Tibial artery (tissue), 4 donors: ENCODE measurements around the gene TUBB4B.

Experiments used
- DNase-seq, 2 donors: peaks; one replicate each; pipeline ENCODE4 v3.0.0-alpha.2; 2019
- H3K27ac ChIP-seq, 2 donors: fragments of 200-600 bp; sonication (generic) in 1 of 2; 1 replicate in 1 of 2; 2 replicates in 1 of 2; pipeline ENCODE4 v1.5.1; 2018 to 2019; ENCODE audit warnings: mild to moderate bottlenecking in 1 of 2
- H3K27me3 ChIP-seq, 2 donors: fragments of 200-600 bp; sonication (generic) in 1 of 2; one replicate each; pipeline versions ENCODE4 v1.5.1 to v1.6.0; 2016 to 2019
- H3K36me3 ChIP-seq, 3 donors: fragments of 200-600 bp; sonication (generic) in 2 of 3; one replicate each; pipeline ENCODE4 v1.5.1; 2016 to 2019; ENCODE audit warnings: mild to moderate bottlenecking in 2 of 3
- H3K4me1 ChIP-seq, 4 donors: fragments of 200-600 bp; sonication (generic) in 2 of 4; 1 replicate in 3 of 4; 2 replicates in 1 of 4; pipeline ENCODE4 v1.5.1; 2016 to 2019
- H3K4me3 ChIP-seq, 2 donors: fragments of 200-600 bp; sonication (generic) in 1 of 2; 1 replicate in 1 of 2; 2 replicates in 1 of 2; pipeline ENCODE4 v1.5.1; 2018 to 2019; ENCODE audit warnings: mild to moderate bottlenecking in 2 of 2
- H3K9me3 ChIP-seq, 3 donors: fragments of 200-600 bp; sonication (generic) in 1 of 3; one replicate each; pipeline ENCODE4 v1.5.1; 2016 to 2019
- CTCF ChIP-seq, 2 experiments: fragments of 200-600 bp in 1 of 2; fragments of 450-650 bp in 1 of 2; IDR thresholded peaks; one replicate each; pipeline ENCODE4 v1.5.1; 2017 to 2019; ENCODE audit warnings: antibody characterized with exemption in 2 of 2, mild to moderate bottlenecking in 1 of 2, moderate library complexity in 1 of 2
- intact Hi-C: fragments of 100-400 bp; cut with DNase I; formaldehyde crosslinking; loops from one replicate; pipeline ENCODE4 v1.15.0; 2023; ENCODE audit warnings: low total_unique reads

The TUBB4B gene

GRCh38 chr9:137228968-137229896 lies 11.9 kb upstream of the TUBB4B start:
- H3K9me3 ChIP-seq: no peaks in the 10 kb centered on the region
- no peaks in the 10 kb centered on the region for H3K36me3 ChIP-seq
- peaks cover 0 to 33% (median 4%) of the 10 kb centered on the region in 4 donors for H3K4me1 ChIP-seq
- H3K4me3 ChIP-seq: no peak overlapping the region
- no peak for DNase-seq
- H3K27ac ChIP-seq: no peak overlapping the region
- no peak for TF ChIP-seq CTCF (IDR thresholded peaks at IDR 0.05)
- H3K27me3 ChIP-seq: peaks cover 0 to 70% of the 10 kb centered on the region in 2 donors
- intact Hi-C loops: no loop called here

GRCh38 chr9:137229903-137230704 lies 11.0 kb upstream of the TUBB4B start:
- no peak for DNase-seq
- H3K27me3 ChIP-seq: peaks cover 0 to 79% of the 10 kb centered on the region in 2 donors
- no peak overlapping the region for H3K27ac ChIP-seq
- H3K4me1 ChIP-seq: peaks cover 0 to 26% (median 3%) of the 10 kb centered on the region in 4 donors
- no peak overlapping the region for H3K4me3 ChIP-seq
- no peak for TF ChIP-seq CTCF (IDR thresholded peaks at IDR 0.05)
- intact Hi-C loops: loop anchor here (2.0 kb wide), 1 partner anchor 107 kb away; no protein-coding TSS in a partner anchor
- no peaks in the 10 kb centered on the region for H3K9me3 ChIP-seq
- no peaks in the 10 kb centered on the region for H3K36me3 ChIP-seq

GRCh38 chr9:137230705-137231371 lies 10.2 kb upstream of the TUBB4B start, which contains the start of gene SLC34A3:
SLC34A3 (plus strand) TSS chr9:137230901; CDS start chr9:137231703, 802 bp downstream.
- DNase-seq: no peak
- Histone ChIP-seq H3K36me3 (no peaks in the 10 kb centered on the region), H3K27me3 (peaks cover 0 to 86% of the 10 kb centered on the region in 2 donors), H3K4me1 (peaks cover 0 to 24% (median 3%) of the 10 kb centered on the region in 4 donors), H3K9me3 (no peaks in the 10 kb centered on the region), H3K4me3 (no peak within 1 kb of the TSS), H3K27ac (no peak within 1 kb of the TSS)
- TF ChIP-seq CTCF (IDR thresholded peaks at IDR 0.05): no peak
- intact Hi-C loops: loop anchor here (2.0 kb wide), 1 partner anchor 108 kb away; no protein-coding TSS in a partner anchor

DNA sequence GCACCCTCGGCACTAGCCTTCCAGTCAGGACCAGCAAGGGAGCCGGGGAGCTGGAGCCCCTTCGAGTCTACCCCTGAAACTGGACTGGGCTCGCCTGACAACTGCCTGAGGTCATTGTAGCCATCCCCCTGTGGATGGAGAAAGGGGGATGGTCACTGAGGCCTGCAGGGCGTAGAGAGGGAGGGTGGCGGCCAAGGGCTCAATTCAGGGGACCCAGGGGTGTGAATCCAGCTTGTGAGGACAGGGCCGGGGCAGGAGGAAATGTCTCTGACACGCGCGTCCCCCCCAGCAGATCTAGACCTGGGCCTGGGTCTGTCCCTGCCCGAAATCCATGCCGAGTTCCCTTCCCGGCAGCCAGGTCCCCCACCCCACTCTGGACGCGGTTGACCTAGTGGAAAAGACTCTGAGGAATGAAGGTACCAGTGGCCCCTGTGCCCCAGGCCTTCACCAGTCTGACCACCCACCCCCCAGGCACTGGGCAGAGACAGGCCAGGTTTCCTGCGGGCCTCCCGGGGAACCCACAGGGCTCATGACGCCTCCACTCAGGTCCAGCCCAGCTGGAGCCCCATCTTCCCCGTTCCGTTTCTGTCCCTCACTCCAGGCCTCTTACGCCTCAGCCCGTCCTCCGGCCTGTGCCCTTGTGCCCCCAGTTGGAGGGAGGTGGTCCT lies 9.6 kb upstream of the TUBB4B start:
- Histone ChIP-seq H3K4me1 (peaks cover 0 to 31% (median 9%) of the 10 kb centered on the region in 4 donors), H3K27ac (no peak overlapping the region), H3K9me3 (no peaks in the 10 kb centered on the region), H3K4me3 (no peak overlapping the region), H3K36me3 (no peaks in the 10 kb centered on the region), H3K27me3 (peaks cover 0 to 91% of the 10 kb centered on the region in 2 donors)
- TF ChIP-seq CTCF (IDR thresholded peaks at IDR 0.05): no peak
- no peak for DNase-seq
- intact Hi-C loops: loop anchor here (2.0 kb wide), 1 partner anchor 109 kb away; no protein-coding TSS in a partner anchor

GRCh38 chr9:137232101-137232500 lies 9.0 kb upstream of the TUBB4B start:
- no peak for DNase-seq
- Histone ChIP-seq H3K4me1 (peaks cover 0 to 32% (median 13%) of the 10 kb centered on the region in 4 donors), H3K36me3 (no peaks in the 10 kb centered on the region), H3K9me3 (no peaks in the 10 kb centered on the region), H3K27ac (no peak overlapping the region), H3K4me3 (no peak overlapping the region), H3K27me3 (peaks cover 0 to 87% of the 10 kb centered on the region in 2 donors)
- intact Hi-C loops: no loop called here
- TF ChIP-seq CTCF (IDR thresholded peaks at IDR 0.05): no peak
